ENCODE results near the gene USP24.

Gene USP24

GRCh38 chr1:55150880-55151588 lies 64.1 kb downstream of the USP24 start:
- Mint-ChIP-seq H3K4me1 (ENCODE audit: low read depth) (peaks cover 24% of the 10 kb centered on the region), H3K36me3 (ENCODE audit: low read depth) (peaks cover 47% of the 10 kb centered on the region), H3K4me3 (peak overlapping the region; percentile 80), H3K9me3 (no peaks in the 10 kb centered on the region), H3K27ac (peak overlapping the region; percentile 90), H3K27me3 (ENCODE audit: low read depth) (no peaks in the 10 kb centered on the region)
- DNase-seq (ENCODE audit: low spot score), result no peak

- Mint-ChIP-seq H3K4me1 (ENCODE audit: low read depth) (peaks cover 21% of the 10 kb centered on the region), H3K4me3 (no peak overlapping the region), H3K27me3 (ENCODE audit: low read depth) (no peaks in the 10 kb centered on the region), H3K36me3 (ENCODE audit: low read depth) (peaks cover 40% of the 10 kb centered on the region), H3K27ac (no peak overlapping the region), H3K9me3 (no peaks in the 10 kb centered on the region)
- DNase-seq (ENCODE audit: low spot score), result no peak
Observed at GRCh38 chr1:55148676-55149075, 66.5 kb downstream of the USP24 start.

- DNase-seq (ENCODE audit: low spot score), result no peak
- H3K27me3 Mint-ChIP-seq (ENCODE audit: low read depth), result no peaks in the 10 kb centered on the region
- H3K36me3 Mint-ChIP-seq (ENCODE audit: low read depth), result peaks cover 36% of the 10 kb centered on the region
- H3K4me3 Mint-ChIP-seq, result no peak overlapping the region
- no peaks in the 10 kb centered on the region for H3K9me3 Mint-ChIP-seq
- peaks cover 17% of the 10 kb centered on the region for H3K4me1 Mint-ChIP-seq (ENCODE audit: low read depth)
- H3K27ac Mint-ChIP-seq, result no peak overlapping the region
Observed at GRCh38 chr1:55147524-55147923, 67.6 kb downstream of the USP24 start.

GRCh38 chr1:55146781-55147180 lies 68.4 kb downstream of the USP24 start:
- Mint-ChIP-seq H3K27me3 (ENCODE audit: low read depth) (no peaks in the 10 kb centered on the region), H3K4me1 (ENCODE audit: low read depth) (peaks cover 14% of the 10 kb centered on the region), H3K27ac (no peak overlapping the region), H3K4me3 (no peak overlapping the region), H3K9me3 (no peaks in the 10 kb centered on the region), H3K36me3 (ENCODE audit: low read depth) (peaks cover 40% of the 10 kb centered on the region)
- DNase-seq (ENCODE audit: low spot score), result no peak

GRCh38 chr1:55144886-55145285 lies 70.3 kb downstream of the USP24 start:
- H3K4me1 Mint-ChIP-seq (ENCODE audit: low read depth), result peaks cover 11% of the 10 kb centered on the region
- H3K36me3 Mint-ChIP-seq (ENCODE audit: low read depth), result peaks cover 38% of the 10 kb centered on the region
- no peak overlapping the region for H3K27ac Mint-ChIP-seq

GRCh38 chr1:55143684-55144083 lies 71.5 kb downstream of the USP24 start:
- Mint-ChIP-seq H3K36me3 (ENCODE audit: low read depth) (peaks cover 37% of the 10 kb centered on the region), H3K4me1 (ENCODE audit: low read depth) (peaks cover 17% of the 10 kb centered on the region), H3K27ac (peak overlapping the region; percentile 2), H3K4me3 (no peak overlapping the region), H3K27me3 (ENCODE audit: low read depth) (no peaks in the 10 kb centered on the region), H3K9me3 (no peaks in the 10 kb centered on the region)
- DNase-seq (ENCODE audit: low spot score), result no peak

More at GRCh38 chr1:55144886-55145285, 70.3 kb downstream of the USP24 start:
- H3K4me3 Mint-ChIP-seq, result no peak overlapping the region
- no peak for DNase-seq (ENCODE audit: low spot score)
- H3K9me3 Mint-ChIP-seq, result no peaks in the 10 kb centered on the region
- no peaks in the 10 kb centered on the region for H3K27me3 Mint-ChIP-seq (ENCODE audit: low read depth)

GRCh38 chr1:55141295-55141893 lies 73.8 kb downstream of the USP24 start:
- Mint-ChIP-seq H3K4me3 (no peak overlapping the region), H3K27ac (peak overlapping the region; percentile 56), H3K27me3 (ENCODE audit: low read depth) (no peaks in the 10 kb centered on the region), H3K9me3 (no peaks in the 10 kb centered on the region), H3K4me1 (ENCODE audit: low read depth) (peaks cover 15% of the 10 kb centered on the region), H3K36me3 (ENCODE audit: low read depth) (peaks cover 29% of the 10 kb centered on the region)
- no peak for DNase-seq (ENCODE audit: low spot score)

GRCh38 chr1:55140546-55140983 lies 74.6 kb downstream of the USP24 start:
- peak; percentile 68 for DNase-seq (ENCODE audit: low spot score)
- Mint-ChIP-seq H3K27ac (peak overlapping the region; percentile 13), H3K4me1 (ENCODE audit: low read depth) (peaks cover 15% of the 10 kb centered on the region), H3K4me3 (peak overlapping the region; percentile 14), H3K27me3 (ENCODE audit: low read depth) (no peaks in the 10 kb centered on the region), H3K36me3 (ENCODE audit: low read depth) (peaks cover 23% of the 10 kb centered on the region), H3K9me3 (no peaks in the 10 kb centered on the region)

GRCh38 chr1:55140137-55140536 lies 75.0 kb downstream of the USP24 start:
- DNase-seq (ENCODE audit: low spot score), result no peak
- peaks cover 23% of the 10 kb centered on the region for H3K36me3 Mint-ChIP-seq (ENCODE audit: low read depth)
- no peaks in the 10 kb centered on the region for H3K9me3 Mint-ChIP-seq
- H3K4me1 Mint-ChIP-seq (ENCODE audit: low read depth), result peaks cover 15% of the 10 kb centered on the region
- no peak overlapping the region for H3K4me3 Mint-ChIP-seq
- no peaks in the 10 kb centered on the region for H3K27me3 Mint-ChIP-seq (ENCODE audit: low read depth)
- peak overlapping the region; percentile 13 for H3K27ac Mint-ChIP-seq

GRCh38 chr1:55138823-55139222 lies 76.3 kb downstream of the USP24 start:
- peaks cover 15% of the 10 kb centered on the region for H3K4me1 Mint-ChIP-seq (ENCODE audit: low read depth)
- H3K27ac Mint-ChIP-seq, result peak overlapping the region; percentile 63
- no peaks in the 10 kb centered on the region for H3K9me3 Mint-ChIP-seq
- DNase-seq (ENCODE audit: low spot score), result no peak
- H3K36me3 Mint-ChIP-seq (ENCODE audit: low read depth), result peaks cover 26% of the 10 kb centered on the region
- H3K27me3 Mint-ChIP-seq (ENCODE audit: low read depth), result no peaks in the 10 kb centered on the region
- H3K4me3 Mint-ChIP-seq, result peak overlapping the region; percentile 24

- no peaks in the 10 kb centered on the region for H3K27me3 Mint-ChIP-seq (ENCODE audit: low read depth)
- H3K36me3 Mint-ChIP-seq (ENCODE audit: low read depth), result peaks cover 38% of the 10 kb centered on the region
- peaks cover 9% of the 10 kb centered on the region for H3K4me1 Mint-ChIP-seq (ENCODE audit: low read depth)
- no peak overlapping the region for H3K4me3 Mint-ChIP-seq
- no peak overlapping the region for H3K27ac Mint-ChIP-seq
- DNase-seq (ENCODE audit: low spot score), result no peak
- H3K9me3 Mint-ChIP-seq, result no peaks in the 10 kb centered on the region
Observed at GRCh38 chr1:55134152-55134808, 80.9 kb downstream of the USP24 start.

- Mint-ChIP-seq H3K4me3 (no peak overlapping the region), H3K27ac (no peak overlapping the region), H3K36me3 (ENCODE audit: low read depth) (peaks cover 53% of the 10 kb centered on the region), H3K27me3 (ENCODE audit: low read depth) (no peaks in the 10 kb centered on the region), H3K9me3 (peaks cover 10% of the 10 kb centered on the region), H3K4me1 (ENCODE audit: low read depth) (peaks cover 17% of the 10 kb centered on the region)
- DNase-seq (ENCODE audit: low spot score), result no peak
Observed at GRCh38 chr1:55131801-55132200, 83.4 kb downstream of the USP24 start.

- Mint-ChIP-seq H3K4me3 (no peak overlapping the region), H3K36me3 (ENCODE audit: low read depth) (peaks cover 59% of the 10 kb centered on the region), H3K4me1 (ENCODE audit: low read depth) (peaks cover 18% of the 10 kb centered on the region), H3K27me3 (ENCODE audit: low read depth) (no peaks in the 10 kb centered on the region), H3K9me3 (peaks cover 10% of the 10 kb centered on the region), H3K27ac (no peak overlapping the region)
- DNase-seq (ENCODE audit: low spot score), result no peak
Observed at GRCh38 chr1:55131218-55131617, 83.9 kb downstream of the USP24 start.

GRCh38 chr1:55129194-55129728 lies 85.9 kb downstream of the USP24 start:
- peaks cover 10% of the 10 kb centered on the region for H3K9me3 Mint-ChIP-seq
- H3K27me3 Mint-ChIP-seq (ENCODE audit: low read depth), result no peaks in the 10 kb centered on the region
- peaks cover 69% of the 10 kb centered on the region for H3K36me3 Mint-ChIP-seq (ENCODE audit: low read depth)
- no peak for DNase-seq (ENCODE audit: low spot score)
- H3K4me3 Mint-ChIP-seq, result no peak overlapping the region
- no peak overlapping the region for H3K27ac Mint-ChIP-seq
- H3K4me1 Mint-ChIP-seq (ENCODE audit: low read depth), result peaks cover 23% of the 10 kb centered on the region
